ENCODE data around the gene SLC29A2. TPM values are rescaled to one million over a fixed set of nuclear protein-coding genes. Genes with fewer than 3 reads are reported as not detected.

Gene SLC29A2
- total RNA-seq, 1 experiment from 2014 or later = 39.7 TPM

- TF ChIP-seq SP1 (IDR thresholded peaks at IDR 0.05; ENCODE audit: low read depth) = no peak
Observed at GRCh38 chr11:66334605-66335442, 36.7 kb downstream of the SLC29A2 start (continued).

GRCh38 chr11:66333896-66334604, 37.5 kb downstream of the SLC29A2 start:
- H3K27me3 ChIP-seq (ENCODE audit: insufficient read depth, low read length) = no peaks in the 10 kb centered on the region
- no TSS peak for BruUV-seq (replicated peaks)
- H3K9me3 ChIP-seq (ENCODE audit: control insufficient read depth in 1 of 2, insufficient read depth in 1 of 2, low read depth in 1 of 2, low read length in 2 of 2) = no peaks in the 10 kb centered on the region
- peaks cover 16 to 44% of the 10 kb centered on the region in 2 experiments for H3K4me1 ChIP-seq (ENCODE audit: control insufficient read depth in 1 of 2, insufficient read depth in 2 of 2, low read length in 2 of 2)
- H3K4me3 ChIP-seq (replicated peaks in 1 of 2; ENCODE audit: low read depth in 1 of 2, low read length in 2 of 2) = no peak overlapping the region
- no peaks in the 10 kb centered on the region for H4K20me1 ChIP-seq (ENCODE audit: insufficient read depth)
- H3K79me2 ChIP-seq (ENCODE audit: insufficient read depth, low read length) = peaks cover 16% of the 10 kb centered on the region; the same call in 1 of the 2 replicates
- DNase-seq (ENCODE audit: low read depth, low spot score) = no peak
- CTCF ChIA-PET = interaction anchor here (0.7 to 2.6 kb wide), 2 partner anchors 21 to 22 kb away, joined by 3 to 19 read pairs; no protein-coding TSS in a partner anchor
- RAD21 ChIA-PET (ENCODE audit: low non-redundant PET in 1 of 2, low total read pairs in 2 of 2, uncharacterized antibody in 2 of 2, unreplicated experiment in 2 of 2) = no interaction called here
- H3K9me2 ChIP-seq (ENCODE audit: insufficient read depth) = no peaks in the 10 kb centered on the region
- H2AFZ ChIP-seq (ENCODE audit: low read depth, low read length, poor library complexity, severe bottlenecking) = no peak overlapping the region
- no peak overlapping the region for H3K9ac ChIP-seq (ENCODE audit: low read length)
- H3K36me3 ChIP-seq (ENCODE audit: control insufficient read depth in 1 of 2, insufficient read depth in 2 of 2, low read length in 2 of 2) = peaks cover 3 to 16% of the 10 kb centered on the region in 2 experiments; a peak in 3 of 4 replicates
- no peak for ATAC-seq
- peak overlapping the region; percentile 89; the same call in 1 of the 2 replicates for H3K27ac ChIP-seq (ENCODE audit: low read depth, low read length)
- no peak overlapping the region for H3K4me2 ChIP-seq (ENCODE audit: low read length)
- POLR2A ChIA-PET = interaction anchor here (2.3 kb wide), 1 partner anchor 22 kb away, joined by 16 read pairs; no protein-coding TSS in a partner anchor
- intact Hi-C loops (cut with micrococcal nuclease) = no loop called here
- TF ChIP-seq TCF7L2 (IDR thresholded peaks at IDR 0.05; ENCODE audit: borderline replicate concordance, extremely low read depth, insufficient read depth, insufficient read length) = no peak
- TF ChIP-seq ATF3 (IDR thresholded peaks at IDR 0.05) = no peak
- no peak for TF ChIP-seq SIN3A (IDR thresholded peaks at IDR 0.05; ENCODE audit: low read depth)
- no peak for TF ChIP-seq YY1 (IDR thresholded peaks at IDR 0.05; ENCODE audit: extremely low read depth, insufficient replicate concordance, low read depth, low read length)
- no peak for TF ChIP-seq SP1 (IDR thresholded peaks at IDR 0.05; ENCODE audit: low read depth)
- TF ChIP-seq SRF (IDR thresholded peaks at IDR 0.05; ENCODE audit: low read depth) = no peak
- no peak for TF ChIP-seq CBX3 (IDR thresholded peaks at IDR 0.05; ENCODE audit: low read depth)
- TF ChIP-seq CEBPB (IDR thresholded peaks at IDR 0.05; ENCODE audit: low read depth) = no peak
- no peak for TF ChIP-seq EGR1 (IDR thresholded peaks at IDR 0.05; ENCODE audit: low read depth)
- no peak for TF ChIP-seq ELF1 (IDR thresholded peaks at IDR 0.05; ENCODE audit: borderline replicate concordance, low read depth)
- TF ChIP-seq ZFX (IDR thresholded peaks at IDR 0.05) = no peak
- TF ChIP-seq REST (IDR thresholded peaks at IDR 0.05; ENCODE audit: low read depth) = no peak
- TF ChIP-seq EZH2phosphoT487 (IDR thresholded peaks at IDR 0.05; ENCODE audit: borderline replicate concordance) = no peak
- no peak for TF ChIP-seq ZNF274 (IDR thresholded peaks at IDR 0.05; ENCODE audit: low read depth, low read length)
- no peak for TF ChIP-seq EZH2 (IDR thresholded peaks at IDR 0.05)
- no peak for TF ChIP-seq CTCF (IDR thresholded peaks at IDR 0.05 in 2 of 3, conservative IDR thresholded peaks at IDR 0.05 in 1 of 3; ENCODE audit: borderline replicate concordance in 1 of 3, insufficient read depth in 1 of 3, low read depth in 2 of 3, low read length in 2 of 3)
- TF ChIP-seq JUND (IDR thresholded peaks at IDR 0.05) = no peak
- TF ChIP-seq MAX (IDR thresholded peaks at IDR 0.05) = no peak
- no peak for TF ChIP-seq FOSL1 (IDR thresholded peaks at IDR 0.05; ENCODE audit: low read depth)

Measured in HCT116 (cell line).